Activated T-cell treated with anti-CD3 and anti-CD28 coated beads, Interleukin-2, amount 50 U/mL, for 24 hours (primary cell): ENCODE data around the gene ODAD4.

Source experiments
- DNase-seq: peaks from one replicate; pipeline ENCODE4 v3.0.0-alpha.2; 2020
- H3K27ac Mint-ChIP-seq: 2 replicates; pipeline ENCODE4 v1.8.0; 2020; ENCODE audit warnings: mild to moderate bottlenecking, mixed read lengths
- H3K27me3 Mint-ChIP-seq: 2 replicates; pipeline ENCODE4 v1.8.0; 2020; ENCODE audit warnings: mixed read lengths
- H3K36me3 Mint-ChIP-seq: 2 replicates; pipeline ENCODE4 v1.8.0; 2020; ENCODE audit warnings: low read depth, mixed read lengths
- H3K4me1 Mint-ChIP-seq: 2 replicates; pipeline ENCODE4 v1.8.0; 2020; ENCODE audit warnings: low read depth, mixed read lengths
- H3K4me3 Mint-ChIP-seq: 2 replicates; pipeline ENCODE4 v1.8.0; 2020; ENCODE audit warnings: mild to moderate bottlenecking, moderate library complexity, mixed read lengths
- H3K9me3 Mint-ChIP-seq: 2 replicates; pipeline ENCODE4 v1.8.0; 2020; ENCODE audit warnings: mixed read lengths

ODAD4 gene

GRCh38 chr17:41906465-41907184, 23.8 kb upstream of the ODAD4 start:
- no peak overlapping the region for H3K27ac Mint-ChIP-seq
- peaks cover 96% of the 10 kb centered on the region for H3K36me3 Mint-ChIP-seq
- H3K9me3 Mint-ChIP-seq, result no peaks in the 10 kb centered on the region
- no peak overlapping the region for H3K4me3 Mint-ChIP-seq
- DNase-seq, result no peak
- H3K4me1 Mint-ChIP-seq, result no peaks in the 10 kb centered on the region
- no peaks in the 10 kb centered on the region for H3K27me3 Mint-ChIP-seq

GRCh38 chr17:41907185-41907556, 23.2 kb upstream of the ODAD4 start:
- peak overlapping the region; percentile 45 for H3K27ac Mint-ChIP-seq
- no peaks in the 10 kb centered on the region for H3K4me1 Mint-ChIP-seq
- H3K27me3 Mint-ChIP-seq, result no peaks in the 10 kb centered on the region
- no peak overlapping the region for H3K4me3 Mint-ChIP-seq
- no peaks in the 10 kb centered on the region for H3K9me3 Mint-ChIP-seq
- H3K36me3 Mint-ChIP-seq, result peaks cover 96% of the 10 kb centered on the region
- DNase-seq, result no peak

- no peaks in the 10 kb centered on the region for H3K27me3 Mint-ChIP-seq
- H3K4me1 Mint-ChIP-seq, result no peaks in the 10 kb centered on the region
- peak overlapping the region; percentile 45 for H3K27ac Mint-ChIP-seq
- H3K4me3 Mint-ChIP-seq, result no peak overlapping the region
- DNase-seq, result no peak
- H3K9me3 Mint-ChIP-seq, result no peaks in the 10 kb centered on the region
- peaks cover 96% of the 10 kb centered on the region for H3K36me3 Mint-ChIP-seq
These were observed 22.5 kb upstream of the ODAD4 start for GRCh38 chr17:41907633-41908539.

- no peak overlapping the region for H3K27ac Mint-ChIP-seq
- H3K4me1 Mint-ChIP-seq, result peaks cover 4% of the 10 kb centered on the region
- H3K4me3 Mint-ChIP-seq, result no peak overlapping the region
- H3K9me3 Mint-ChIP-seq, result no peaks in the 10 kb centered on the region
- peaks cover 98% of the 10 kb centered on the region for H3K36me3 Mint-ChIP-seq
- no peaks in the 10 kb centered on the region for H3K27me3 Mint-ChIP-seq
- no peak for DNase-seq
These were observed 21.3 kb upstream of the ODAD4 start for GRCh38 chr17:41909088-41909487.

GRCh38 chr17:41910701-41911391, 19.6 kb upstream of the ODAD4 start:
- peaks cover 98% of the 10 kb centered on the region for H3K36me3 Mint-ChIP-seq
- no peak for DNase-seq
- no peak overlapping the region for H3K4me3 Mint-ChIP-seq
- no peak overlapping the region for H3K27ac Mint-ChIP-seq
- peaks cover 19% of the 10 kb centered on the region for H3K4me1 Mint-ChIP-seq
- no peaks in the 10 kb centered on the region for H3K9me3 Mint-ChIP-seq
- no peaks in the 10 kb centered on the region for H3K27me3 Mint-ChIP-seq

GRCh38 chr17:41912925-41913324, 17.5 kb upstream of the ODAD4 start:
- Mint-ChIP-seq H3K36me3 (peaks cover 92% of the 10 kb centered on the region), H3K27ac (peak overlapping the region; percentile 0), H3K9me3 (no peaks in the 10 kb centered on the region), H3K4me3 (no peak overlapping the region), H3K4me1 (peaks cover 33% of the 10 kb centered on the region), H3K27me3 (no peaks in the 10 kb centered on the region)
- no peak for DNase-seq

GRCh38 chr17:41913798-41914197, 16.6 kb upstream of the ODAD4 start:
- no peak for DNase-seq
- H3K4me1 Mint-ChIP-seq, result peaks cover 33% of the 10 kb centered on the region
- H3K27ac Mint-ChIP-seq, result no peak overlapping the region
- no peak overlapping the region for H3K4me3 Mint-ChIP-seq
- peaks cover 90% of the 10 kb centered on the region for H3K36me3 Mint-ChIP-seq
- no peaks in the 10 kb centered on the region for H3K9me3 Mint-ChIP-seq
- no peaks in the 10 kb centered on the region for H3K27me3 Mint-ChIP-seq

- H3K9me3 Mint-ChIP-seq, result no peaks in the 10 kb centered on the region
- peaks cover 36% of the 10 kb centered on the region for H3K4me1 Mint-ChIP-seq
- DNase-seq, result no peak
- peaks cover 85% of the 10 kb centered on the region for H3K36me3 Mint-ChIP-seq
- no peak overlapping the region for H3K4me3 Mint-ChIP-seq
- H3K27me3 Mint-ChIP-seq, result no peaks in the 10 kb centered on the region
- H3K27ac Mint-ChIP-seq, result no peak overlapping the region
These were observed 16.1 kb upstream of the ODAD4 start for GRCh38 chr17:41914358-41914766.

GRCh38 chr17:41915020-41915419, 15.4 kb upstream of the ODAD4 start:
- H3K27me3 Mint-ChIP-seq, result no peaks in the 10 kb centered on the region
- peaks cover 42% of the 10 kb centered on the region for H3K4me1 Mint-ChIP-seq
- peaks cover 78% of the 10 kb centered on the region for H3K36me3 Mint-ChIP-seq
- H3K4me3 Mint-ChIP-seq, result no peak overlapping the region
- no peaks in the 10 kb centered on the region for H3K9me3 Mint-ChIP-seq
- DNase-seq, result no peak
- peak overlapping the region; percentile 19 for H3K27ac Mint-ChIP-seq

GRCh38 chr17:41915566-41915965, 14.9 kb upstream of the ODAD4 start:
- H3K27ac Mint-ChIP-seq, result peak overlapping the region; percentile 70
- peak overlapping the region; percentile 45 for H3K4me3 Mint-ChIP-seq
- DNase-seq, result no peak
- peaks cover 73% of the 10 kb centered on the region for H3K36me3 Mint-ChIP-seq
- H3K4me1 Mint-ChIP-seq, result peaks cover 45% of the 10 kb centered on the region
- no peaks in the 10 kb centered on the region for H3K9me3 Mint-ChIP-seq
- H3K27me3 Mint-ChIP-seq, result no peaks in the 10 kb centered on the region

- Mint-ChIP-seq H3K9me3 (no peaks in the 10 kb centered on the region), H3K4me3 (peak overlapping the region; percentile 93), H3K27ac (peak overlapping the region; percentile 95), H3K36me3 (peaks cover 57% of the 10 kb centered on the region), H3K4me1 (peaks cover 45% of the 10 kb centered on the region), H3K27me3 (no peaks in the 10 kb centered on the region)
- no peak for DNase-seq
These were observed 13.2 kb upstream of the ODAD4 start for GRCh38 chr17:41917192-41917591.

- H3K4me3 Mint-ChIP-seq, result peak overlapping the region; percentile 93
- H3K27ac Mint-ChIP-seq, result peak overlapping the region; percentile 95
- H3K4me1 Mint-ChIP-seq, result peaks cover 45% of the 10 kb centered on the region
- H3K9me3 Mint-ChIP-seq, result no peaks in the 10 kb centered on the region
- peak; percentile 65 for DNase-seq
- peaks cover 51% of the 10 kb centered on the region for H3K36me3 Mint-ChIP-seq
- H3K27me3 Mint-ChIP-seq, result no peaks in the 10 kb centered on the region
These were observed 12.6 kb upstream of the ODAD4 start for GRCh38 chr17:41917679-41918313.

- peak; percentile 97 for DNase-seq
- no peaks in the 10 kb centered on the region for H3K27me3 Mint-ChIP-seq
- peak within 1 kb of the TSS; percentile 93 for H3K4me3 Mint-ChIP-seq
- peaks cover 43% of the 10 kb centered on the region for H3K36me3 Mint-ChIP-seq
- H3K9me3 Mint-ChIP-seq, result no peaks in the 10 kb centered on the region
- peaks cover 45% of the 10 kb centered on the region for H3K4me1 Mint-ChIP-seq
- H3K27ac Mint-ChIP-seq, result peak within 1 kb of the TSS; percentile 95
These were observed 11.9 kb upstream of the ODAD4 start, which contains the start of gene ACLY for GRCh38 chr17:41918314-41919164. TSS of gene ACLY (minus strand) at chr17:41918951. CDS start at chr17:41913873, 5,078 bp downstream.
